BLaER1 treated with 17β-estradiol and CSF1 and Interleukin-3, amounts not matched to agents 10 nM and 100 nM (cell line): ENCODE results near the gene NPC1.

Source experiments
- H3K27ac ChIP-seq, 11 experiments: shearing (Covaris generic); formaldehyde crosslinking; 2 replicates each; pipeline ENCODE4 v1.8.1; 2022
- H3K27me3 ChIP-seq, 11 experiments: shearing (Covaris generic); formaldehyde crosslinking; 2 replicates each; pipeline ENCODE4 v1.8.1; 2022
- H3K36me3 ChIP-seq, 11 experiments: shearing (Covaris generic); formaldehyde crosslinking; 2 replicates each; pipeline ENCODE4 v1.8.1; 2022
- H3K4me1 ChIP-seq, 10 experiments: shearing (Covaris generic); formaldehyde crosslinking; 2 replicates each; pipeline ENCODE4 v1.8.1; 2022
- H3K4me2 ChIP-seq, 11 experiments: shearing (Covaris generic); formaldehyde crosslinking; 2 replicates each; pipeline ENCODE4 v1.8.1; 2022
- H3K4me3 ChIP-seq, 10 experiments: shearing (Covaris generic); formaldehyde crosslinking; 2 replicates each; pipeline ENCODE4 v1.8.1; 2022
- H3K9ac ChIP-seq, 11 experiments: shearing (Covaris generic); formaldehyde crosslinking; 2 replicates each; pipeline ENCODE4 v1.8.1; 2022
- H3K9me3 ChIP-seq, 11 experiments: shearing (Covaris generic); formaldehyde crosslinking; replicated peaks in 1 of 11; 2 replicates each; pipeline ENCODE4 v1.8.1; 2022
- H4K20me1 ChIP-seq, 11 experiments: shearing (Covaris generic); formaldehyde crosslinking; 2 replicates each; pipeline ENCODE4 v1.8.1; 2022
- Cebpa-rat ChIP-seq, 11 experiments: shearing (Covaris generic); IDR thresholded peaks; 2 replicates each; pipeline ENCODE4 v1.8.1; 2022

Gene NPC1

DNA sequence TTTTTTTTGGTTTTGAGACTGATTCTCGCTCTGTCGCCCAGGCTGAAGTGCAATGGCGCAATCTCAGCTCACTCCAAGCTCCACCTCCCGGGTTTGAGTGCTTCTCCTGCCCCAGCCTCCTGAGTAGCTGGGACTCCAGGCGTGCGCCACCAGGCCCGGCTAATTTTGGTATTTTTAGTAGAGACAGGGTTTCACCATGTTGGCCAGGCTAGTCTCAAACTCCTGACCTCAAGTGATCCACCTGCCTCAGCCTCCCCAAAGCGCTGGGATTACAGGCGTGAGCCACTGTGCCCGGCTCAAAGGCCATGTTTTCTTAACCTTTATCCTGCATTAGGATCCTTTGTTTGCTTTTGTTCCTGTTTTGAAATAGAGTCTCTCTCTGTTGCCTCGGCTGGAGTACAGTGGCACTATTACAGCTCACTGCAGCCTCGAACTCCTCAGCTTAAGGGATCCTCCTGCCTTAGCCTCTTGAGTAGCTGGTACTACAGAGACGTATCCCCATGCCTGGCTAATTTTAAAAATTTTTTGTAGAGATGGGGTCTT, 41.0 kb downstream of the NPC1 start:
- peaks cover 86 to 95% (median 94%) of the 10 kb centered on the region in 11 experiments for H3K36me3 ChIP-seq
- H3K9ac ChIP-seq, result no peak overlapping the region
- H3K4me3 ChIP-seq, result no peak overlapping the region
- H3K27me3 ChIP-seq, result peaks cover 0 to 48% (median 0%) of the 10 kb centered on the region in 11 experiments; a peak in 5 of 22 replicates
- H3K9me3 ChIP-seq, result no peaks in the 10 kb centered on the region
- peak overlapping the region in 1 of 11 experiments; percentile 18; a peak in 2 of 22 replicates for H3K27ac ChIP-seq
- TF ChIP-seq Cebpa-rat (IDR thresholded peaks at IDR 0.05), result no peak
- H3K4me1 ChIP-seq, result peaks cover 22 to 29% (median 24%) of the 10 kb centered on the region in 10 experiments
- no peak overlapping the region for H3K4me2 ChIP-seq
- peaks cover 0 to 99% (median 10%) of the 10 kb centered on the region in 11 experiments; a peak in 14 of 22 replicates for H4K20me1 ChIP-seq

DNA sequence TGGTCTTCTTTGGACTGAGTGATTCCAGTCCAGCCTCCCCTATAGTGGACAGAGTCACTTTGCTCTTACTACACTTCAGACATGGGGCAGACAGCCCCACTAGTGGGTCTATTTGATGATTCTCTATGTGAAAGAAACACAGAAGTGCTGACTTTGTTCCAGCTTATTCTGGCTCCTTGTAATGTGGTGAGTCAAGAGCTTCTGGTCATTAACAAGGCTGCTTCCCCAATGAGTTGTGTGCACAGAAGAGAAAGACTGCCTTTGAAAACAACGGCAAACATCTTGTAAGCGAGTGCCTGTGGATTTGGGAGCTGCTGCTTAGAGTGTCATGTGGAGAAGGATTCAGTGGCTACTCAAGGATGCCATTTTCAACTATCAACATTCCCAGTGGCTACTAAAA, 43.8 kb downstream of the NPC1 start:
- peaks cover 39 to 45% (median 42%) of the 10 kb centered on the region in 10 experiments for H3K4me1 ChIP-seq
- no peak for TF ChIP-seq Cebpa-rat (IDR thresholded peaks at IDR 0.05)
- peak overlapping the region; percentile 73 to 95 (median 79); a peak in 13 of 22 replicates for H3K4me2 ChIP-seq
- no peak overlapping the region for H3K27ac ChIP-seq
- H3K9me3 ChIP-seq, result no peaks in the 10 kb centered on the region
- no peak overlapping the region for H3K4me3 ChIP-seq
- no peak overlapping the region for H3K9ac ChIP-seq
- H3K36me3 ChIP-seq, result peaks cover 85 to 97% (median 94%) of the 10 kb centered on the region in 11 experiments
- peaks cover 0 to 99% (median 18%) of the 10 kb centered on the region in 11 experiments; a peak in 15 of 22 replicates for H4K20me1 ChIP-seq
- peaks cover 0 to 60% (median 0%) of the 10 kb centered on the region in 11 experiments; a peak in 5 of 22 replicates for H3K27me3 ChIP-seq

DNA sequence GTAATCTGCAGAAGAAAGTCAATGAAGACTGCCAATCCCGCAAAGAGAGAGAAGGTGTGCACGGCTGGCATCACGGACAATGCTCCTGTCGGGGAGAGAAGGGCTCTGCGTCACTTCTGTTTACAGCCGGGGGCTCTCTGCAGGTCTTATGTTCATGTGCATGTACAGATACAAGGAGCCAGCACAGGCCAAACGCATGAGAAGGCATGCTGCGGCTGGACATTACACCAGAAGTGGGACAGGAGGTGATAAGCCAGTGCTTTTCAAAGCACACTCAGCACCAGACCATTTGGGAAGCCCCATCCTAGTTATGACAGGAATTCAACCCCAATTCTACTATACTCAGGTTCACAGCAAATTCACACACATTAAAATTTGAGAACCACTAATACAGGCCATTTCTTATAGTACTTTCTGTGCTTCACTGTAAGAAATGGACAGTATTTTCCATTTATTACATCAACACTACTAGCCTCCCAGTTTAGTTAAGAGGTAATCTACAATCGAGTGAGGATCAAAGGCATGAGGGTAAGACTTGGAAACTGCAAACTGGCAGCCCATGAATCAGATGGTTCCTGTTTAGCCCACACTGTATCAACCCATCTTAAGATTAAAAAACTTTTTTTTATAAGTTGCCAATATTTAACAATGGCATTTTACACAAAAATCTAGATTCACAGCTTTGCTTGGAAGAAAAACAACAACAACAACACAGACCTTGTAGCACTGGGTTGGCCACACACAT, 44.8 kb downstream of the NPC1 start:
- Histone ChIP-seq H3K36me3 (peaks cover 85 to 97% (median 94%) of the 10 kb centered on the region in 11 experiments), H4K20me1 (peaks cover 0 to 99% (median 18%) of the 10 kb centered on the region in 11 experiments; a peak in 15 of 22 replicates), H3K9ac (peak overlapping the region in 8 of 11 experiments; percentile 1 to 65 (median 34); a peak in 10 of 22 replicates), H3K27ac (peak overlapping the region in 9 of 11 experiments; percentile 4 to 80 (median 60); a peak in 15 of 22 replicates), H3K4me1 (peaks cover 39 to 45% (median 42%) of the 10 kb centered on the region in 10 experiments), H3K4me3 (no peak overlapping the region), H3K27me3 (peaks cover 0 to 66% (median 0%) of the 10 kb centered on the region in 11 experiments; a peak in 5 of 22 replicates), H3K9me3 (no peaks in the 10 kb centered on the region), H3K4me2 (peak overlapping the region; percentile 73 to 95 (median 79))
- TF ChIP-seq Cebpa-rat (IDR thresholded peaks at IDR 0.05), result no peak

DNA sequence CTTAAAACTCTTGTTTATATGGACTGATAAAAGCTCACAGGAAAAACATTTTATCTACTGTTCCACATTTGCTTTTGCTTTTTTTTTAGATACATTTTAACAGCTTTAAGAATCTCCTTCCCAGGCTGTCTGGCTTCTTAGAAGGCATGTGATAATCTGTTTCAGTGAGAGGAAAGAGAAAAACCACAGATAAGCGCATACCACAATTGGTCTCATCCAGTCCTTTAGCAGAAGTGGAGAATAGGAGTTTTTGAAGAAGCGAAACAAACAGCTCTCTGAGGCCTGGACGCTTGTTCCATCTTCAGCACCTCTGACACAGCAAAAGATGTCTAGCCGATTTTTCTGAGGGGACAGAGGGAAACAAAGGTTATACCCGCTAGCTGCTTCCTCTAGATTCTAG, 45.4 kb downstream of the NPC1 start:
- peak overlapping the region; percentile 73 to 95 (median 82) for H3K4me2 ChIP-seq
- TF ChIP-seq Cebpa-rat (IDR thresholded peaks at IDR 0.05), result no peak
- peaks cover 0 to 71% (median 0%) of the 10 kb centered on the region in 11 experiments; a peak in 5 of 22 replicates for H3K27me3 ChIP-seq
- H3K9ac ChIP-seq, result peak overlapping the region; percentile 33 to 65 (median 47); a peak in 14 of 22 replicates
- peaks cover 39 to 45% (median 42%) of the 10 kb centered on the region in 10 experiments for H3K4me1 ChIP-seq
- H3K4me3 ChIP-seq, result peak overlapping the region in 1 of 10 experiments; percentile 30; a peak in 1 of 20 replicates
- peaks cover 0 to 99% (median 18%) of the 10 kb centered on the region in 11 experiments; a peak in 15 of 22 replicates for H4K20me1 ChIP-seq
- peak overlapping the region; percentile 4 to 80 (median 60); a peak in 19 of 22 replicates for H3K27ac ChIP-seq
- H3K9me3 ChIP-seq, result no peaks in the 10 kb centered on the region
- H3K36me3 ChIP-seq, result peaks cover 85 to 97% (median 94%) of the 10 kb centered on the region in 11 experiments

DNA sequence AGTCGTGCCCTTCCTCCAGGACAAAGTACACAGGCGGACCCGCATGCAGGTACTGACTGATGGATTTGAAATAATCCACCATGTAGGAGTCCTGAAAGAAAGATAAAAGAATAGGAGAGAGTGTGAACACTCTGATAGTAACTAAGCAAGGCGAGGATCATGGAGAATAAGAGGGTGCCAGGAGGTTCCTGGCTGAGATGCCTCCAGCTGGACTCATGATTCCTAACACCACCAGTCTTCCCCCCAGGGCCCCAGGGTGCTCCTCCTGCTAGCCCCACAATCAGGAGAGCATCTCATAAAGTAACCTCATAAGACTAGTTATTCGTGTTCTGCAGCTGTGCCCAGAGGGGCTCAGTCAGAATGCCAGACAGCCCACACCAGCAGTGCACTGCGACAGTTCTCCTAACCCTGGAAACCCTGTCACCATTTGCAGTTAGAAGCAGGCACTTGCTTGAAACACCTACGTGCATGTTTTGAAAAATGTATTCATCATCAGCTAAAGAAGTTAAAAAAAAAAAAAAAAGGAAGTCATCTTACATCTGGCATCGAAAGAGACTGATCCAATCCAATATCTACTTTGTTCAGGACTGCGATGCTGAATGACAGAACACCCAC, 46.3 kb downstream of the NPC1 start:
- peak overlapping the region in 1 of 10 experiments; percentile 30; a peak in 2 of 20 replicates for H3K4me3 ChIP-seq
- peaks cover 0 to 71% (median 0%) of the 10 kb centered on the region in 11 experiments; a peak in 5 of 22 replicates for H3K27me3 ChIP-seq
- peaks cover 39 to 45% (median 42%) of the 10 kb centered on the region in 10 experiments for H3K4me1 ChIP-seq
- no peaks in the 10 kb centered on the region for H3K9me3 ChIP-seq
- peaks cover 0 to 99% (median 18%) of the 10 kb centered on the region in 11 experiments; a peak in 15 of 22 replicates for H4K20me1 ChIP-seq
- peaks cover 85 to 97% (median 94%) of the 10 kb centered on the region in 11 experiments for H3K36me3 ChIP-seq
- H3K27ac ChIP-seq, result peak overlapping the region in 10 of 11 experiments; percentile 4 to 80 (median 64); a peak in 17 of 22 replicates
- peak overlapping the region; percentile 73 to 95 (median 82) for H3K4me2 ChIP-seq
- peak overlapping the region in 10 of 11 experiments; percentile 4 to 65 (median 50); a peak in 15 of 22 replicates for H3K9ac ChIP-seq
- TF ChIP-seq Cebpa-rat (IDR thresholded peaks at IDR 0.05), result no peak

DNA sequence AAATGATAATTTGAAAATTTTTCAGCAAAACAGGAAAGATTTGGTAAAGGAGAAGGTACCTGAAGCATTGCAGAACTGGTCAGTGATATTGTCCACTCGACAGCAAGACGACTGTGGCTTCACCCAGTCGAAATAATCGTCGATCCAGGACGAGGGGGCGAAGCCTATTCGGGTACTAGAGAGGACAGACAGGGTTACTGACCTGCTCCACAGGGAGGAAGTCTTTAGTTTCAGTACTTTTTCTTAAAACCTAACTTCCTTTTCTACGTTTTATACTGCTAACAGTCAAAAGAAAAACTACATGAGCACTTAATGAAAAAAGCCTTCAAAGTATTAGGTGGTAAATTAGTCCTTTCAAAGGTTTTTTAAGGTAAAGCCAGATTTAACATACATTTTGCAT, 47.0 kb downstream of the NPC1 start:
- Histone ChIP-seq H3K9ac (peak overlapping the region in 4 of 11 experiments; percentile 4 to 60 (median 41); a peak in 3 of 22 replicates), H3K27me3 (peaks cover 0 to 71% (median 0%) of the 10 kb centered on the region in 11 experiments; a peak in 5 of 22 replicates), H3K4me2 (peak overlapping the region; percentile 73 to 95 (median 82))

DNA sequence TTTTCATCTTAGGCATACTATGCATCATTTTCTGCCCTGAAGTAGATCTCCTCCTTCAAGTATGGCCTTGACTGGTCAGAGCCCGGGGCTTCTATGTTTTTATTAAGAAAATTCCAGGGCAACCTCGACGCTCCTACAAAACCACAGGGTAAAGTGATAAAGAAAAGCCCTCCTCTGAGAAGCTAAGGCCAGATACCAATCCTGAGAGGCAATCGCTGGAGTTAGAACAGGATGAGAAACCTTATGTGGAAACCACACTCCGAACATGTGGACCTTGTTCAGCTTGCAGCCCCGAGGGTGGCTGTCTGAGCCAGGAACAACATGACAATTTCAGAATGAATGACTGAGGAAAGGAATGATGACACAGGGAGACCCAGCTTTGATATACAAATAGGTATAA, 47.4 kb downstream of the NPC1 start:
- Histone ChIP-seq H3K4me3 (no peak overlapping the region), H3K27ac (peak overlapping the region in 4 of 11 experiments; percentile 10 to 80 (median 48); a peak in 1 of 22 replicates), H3K9me3 (no peaks in the 10 kb centered on the region), H3K9ac (peak overlapping the region in 4 of 11 experiments; percentile 4 to 60 (median 41); a peak in 3 of 22 replicates), H3K4me2 (peak overlapping the region; percentile 73 to 95 (median 82)), H3K36me3 (peaks cover 85 to 97% (median 94%) of the 10 kb centered on the region in 11 experiments), H4K20me1 (peaks cover 0 to 99% (median 18%) of the 10 kb centered on the region in 11 experiments; a peak in 15 of 22 replicates), H3K4me1 (peaks cover 39 to 45% (median 42%) of the 10 kb centered on the region in 10 experiments), H3K27me3 (peaks cover 0 to 71% (median 0%) of the 10 kb centered on the region in 11 experiments; a peak in 5 of 22 replicates)
- TF ChIP-seq Cebpa-rat (IDR thresholded peaks at IDR 0.05), result no peak

More for the DNA sequence above, 47.0 kb downstream of the NPC1 start:
- H3K36me3 ChIP-seq, result peaks cover 85 to 97% (median 94%) of the 10 kb centered on the region in 11 experiments
- H4K20me1 ChIP-seq, result peaks cover 0 to 99% (median 18%) of the 10 kb centered on the region in 11 experiments; a peak in 15 of 22 replicates
- no peak overlapping the region for H3K4me3 ChIP-seq
- H3K27ac ChIP-seq, result peak overlapping the region in 6 of 11 experiments; percentile 6 to 80 (median 64); a peak in 8 of 22 replicates
- peaks cover 39 to 45% (median 42%) of the 10 kb centered on the region in 10 experiments for H3K4me1 ChIP-seq
- H3K9me3 ChIP-seq, result no peaks in the 10 kb centered on the region
- TF ChIP-seq Cebpa-rat (IDR thresholded peaks at IDR 0.05), result no peak

DNA sequence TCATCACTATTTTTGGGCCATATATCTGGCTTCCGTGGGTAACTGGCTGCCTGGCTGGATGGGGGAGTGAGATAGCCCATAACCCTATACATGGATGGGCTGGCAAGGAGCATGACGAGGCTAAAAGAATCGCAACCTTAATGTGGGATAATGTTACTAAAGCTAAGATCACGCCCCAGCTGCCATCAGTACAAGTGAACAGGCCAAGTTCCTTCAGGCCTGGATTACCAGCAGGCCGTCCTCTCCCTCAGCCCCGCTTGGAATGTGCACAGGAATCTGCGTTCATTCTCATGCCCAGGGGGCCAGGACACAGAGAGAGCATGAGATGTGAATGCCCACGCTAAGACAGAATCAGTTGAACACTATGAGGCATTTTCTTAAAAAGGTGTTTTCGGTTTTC, 48.3 kb downstream of the NPC1 start:
- Histone ChIP-seq H3K36me3 (peaks cover 85 to 97% (median 94%) of the 10 kb centered on the region in 11 experiments), H3K4me3 (no peak overlapping the region), H3K4me1 (peaks cover 39 to 44% (median 42%) of the 10 kb centered on the region in 10 experiments), H3K27ac (no peak overlapping the region), H4K20me1 (peaks cover 0 to 99% (median 18%) of the 10 kb centered on the region in 11 experiments; a peak in 15 of 22 replicates), H3K27me3 (peaks cover 0 to 69% (median 0%) of the 10 kb centered on the region in 11 experiments; a peak in 5 of 22 replicates), H3K9me3 (no peaks in the 10 kb centered on the region), H3K9ac (no peak overlapping the region), H3K4me2 (no peak overlapping the region)
- no peak for TF ChIP-seq Cebpa-rat (IDR thresholded peaks at IDR 0.05)
